Kidney epithelial cell (primary cell): ENCODE results near the gene NSDHL. TPM values are rescaled to one million over a fixed set of nuclear protein-coding genes. Genes with fewer than 3 reads are reported as not detected.

Source experiments
- DNase-seq: peaks from one replicate; pipeline ENCODE4 v3.0.0-alpha.2; 2010; ENCODE audit warnings: low read depth
- H3K27me3 ChIP-seq: 2 replicates; pipeline ENCODE4 v1.6.0; 2011; ENCODE audit warnings: low read length; ENCODE audit not compliant: control insufficient read depth, insufficient read depth
- H3K36me3 ChIP-seq: 2 replicates; pipeline ENCODE4 v1.5.1; 2011; ENCODE audit warnings: low read length; ENCODE audit not compliant: control insufficient read depth, insufficient read depth
- H3K4me3 ChIP-seq: 2 replicates; pipeline ENCODE4 v1.5.1; 2011; ENCODE audit warnings: low read depth, mild to moderate bottlenecking, control low read depth, low read length
- total RNA-seq: library from RNA; depleted of rRNA; stranded (reverse); fragments of >200 nt; gene quantifications from 2 replicates; pipeline ENCODE4 v1.2.3, GENCODE V29; 2015
- TF ChIP-seq, protein P1 (sequence below): IDR thresholded peaks from 2 replicates; pipeline ENCODE4 v1.5.1; 2011; ENCODE audit warnings: mild to moderate bottlenecking, moderate library complexity, low read length, control low read depth, inconsistent platforms; ENCODE audit not compliant: insufficient read depth, poor library complexity, severe bottlenecking

Gene NSDHL
- total RNA-seq, 1 donor from 2014 or later = 31.3 TPM

GRCh38 chrX:152915541-152916241 is 84.8 kb downstream of the NSDHL start:
- DNase-seq = no peak
- no peaks in the 10 kb centered on the region for H3K36me3 ChIP-seq
- no peaks in the 10 kb centered on the region for H3K27me3 ChIP-seq
- TF ChIP-seq, protein P1, sequence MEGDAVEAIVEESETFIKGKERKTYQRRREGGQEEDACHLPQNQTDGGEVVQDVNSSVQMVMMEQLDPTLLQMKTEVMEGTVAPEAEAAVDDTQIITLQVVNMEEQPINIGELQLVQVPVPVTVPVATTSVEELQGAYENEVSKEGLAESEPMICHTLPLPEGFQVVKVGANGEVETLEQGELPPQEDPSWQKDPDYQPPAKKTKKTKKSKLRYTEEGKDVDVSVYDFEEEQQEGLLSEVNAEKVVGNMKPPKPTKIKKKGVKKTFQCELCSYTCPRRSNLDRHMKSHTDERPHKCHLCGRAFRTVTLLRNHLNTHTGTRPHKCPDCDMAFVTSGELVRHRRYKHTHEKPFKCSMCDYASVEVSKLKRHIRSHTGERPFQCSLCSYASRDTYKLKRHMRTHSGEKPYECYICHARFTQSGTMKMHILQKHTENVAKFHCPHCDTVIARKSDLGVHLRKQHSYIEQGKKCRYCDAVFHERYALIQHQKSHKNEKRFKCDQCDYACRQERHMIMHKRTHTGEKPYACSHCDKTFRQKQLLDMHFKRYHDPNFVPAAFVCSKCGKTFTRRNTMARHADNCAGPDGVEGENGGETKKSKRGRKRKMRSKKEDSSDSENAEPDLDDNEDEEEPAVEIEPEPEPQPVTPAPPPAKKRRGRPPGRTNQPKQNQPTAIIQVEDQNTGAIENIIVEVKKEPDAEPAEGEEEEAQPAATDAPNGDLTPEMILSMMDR = peak; percentile 46
- no peak overlapping the region for H3K4me3 ChIP-seq

GRCh38 chrX:152917656-152918579 is 87.1 kb downstream of the NSDHL start:
- TF ChIP-seq, protein P1 = no peak
- DNase-seq = no peak
- Histone ChIP-seq H3K27me3 (no peaks in the 10 kb centered on the region), H3K4me3 (no peak overlapping the region), H3K36me3 (no peaks in the 10 kb centered on the region)

GRCh38 chrX:152918707-152919106 is 87.8 kb downstream of the NSDHL start:
- no peak overlapping the region for H3K4me3 ChIP-seq
- DNase-seq = no peak
- H3K36me3 ChIP-seq = no peaks in the 10 kb centered on the region
- no peaks in the 10 kb centered on the region for H3K27me3 ChIP-seq
- TF ChIP-seq, protein P1 = no peak

Other genes with a start within 250 kb of the NSDHL start
- gene GABRQ, start 193.2 kb upstream of the NSDHL start, total RNA-seq = 0.08 and 0.34 TPM in 2 replicates
- not detected in 2 replicates for gene MAGEA3, start 132.3 kb upstream of the NSDHL start, total RNA-seq
- not detected in 2 replicates for gene CSAG2, start 121.8 kb upstream of the NSDHL start, total RNA-seq
- gene MAGEA2B, start 116.4 kb upstream of the NSDHL start, total RNA-seq = not detected in 2 replicates
- not detected in 2 replicates for gene CSAG1, start 97.3 kb upstream of the NSDHL start, total RNA-seq
- not detected in 2 replicates for gene MAGEA12, start 97.3 kb upstream of the NSDHL start, total RNA-seq
- gene MAGEA2, start 77.2 kb upstream of the NSDHL start, total RNA-seq = not detected in 2 replicates
- not detected in 2 replicates for gene CSAG3, start 71.8 kb upstream of the NSDHL start, total RNA-seq
- gene MAGEA6, start 61.4 kb upstream of the NSDHL start, total RNA-seq = not detected in 2 replicates
- gene CETN2, start 306 bp upstream of the NSDHL start, total RNA-seq = 31.1 and 36.0 TPM in 2 replicates
- gene ZNF185, start 67.0 kb downstream of the NSDHL start, total RNA-seq = 39.2 and 45.4 TPM in 2 replicates
- gene PNMA5, start 163.1 kb downstream of the NSDHL start, total RNA-seq = not detected in 2 replicates
- gene PNMA3, start 225.4 kb downstream of the NSDHL start, total RNA-seq = 1.5 and 1.7 TPM in 2 replicates
- gene PNMA6A, start 241.4 kb downstream of the NSDHL start, total RNA-seq = 7.8 and 7.9 TPM in 2 replicates